HG02588 (cell line): Measurements from ENCODE around the gene RARG.
"Not testable (repeated sequence)": the region's sequence is repeated elsewhere in the genome, so short reads cannot be mapped to it uniquely, and the experiment has no call there.

Source experiments
- ATAC-seq: cut with Tn5 transposase; IDR thresholded peaks from one replicate; pipeline ENCODE4 v1.9.1; 2021; ENCODE audit warnings: mild to moderate bottlenecking, moderate library complexity; ENCODE audit not compliant: unreplicated experiment

Gene RARG

GRCh38 chr12:53193040-53193439 lies 39.0 kb downstream of the RARG start:
- no peak for ATAC-seq

GRCh38 chr12:53192531-53193021 lies 39.4 kb downstream of the RARG start:
- ATAC-seq: no peak

- no peak for ATAC-seq
These were observed 40.0 kb downstream of the RARG start for GRCh38 chr12:53191885-53192530.

GRCh38 chr12:53191096-53191884 lies 40.7 kb downstream of the RARG start:
- no peak for ATAC-seq

GRCh38 chr12:53190108-53190729 lies 41.8 kb downstream of the RARG start:
- ATAC-seq: no peak

GRCh38 chr12:53187145-53187899 lies 44.7 kb downstream of the RARG start:
- ATAC-seq: no peak

GRCh38 chr12:53186745-53187144 lies 45.3 kb downstream of the RARG start:
- ATAC-seq: no peak

- ATAC-seq: no peak
These were observed 46.3 kb downstream of the RARG start for GRCh38 chr12:53185582-53186153.

- no peak for ATAC-seq
These were observed 47.2 kb downstream of the RARG start for GRCh38 chr12:53184828-53185227.

- no peak for ATAC-seq
These were observed 49.1 kb downstream of the RARG start for GRCh38 chr12:53182903-53183302.

GRCh38 chr12:53181935-53182334 lies 50.1 kb downstream of the RARG start:
- no peak for ATAC-seq

GRCh38 chr12:53180931-53181645 lies 50.9 kb downstream of the RARG start:
- ATAC-seq: peak; percentile 47

GRCh38 chr12:53180220-53180930 lies 51.6 kb downstream of the RARG start, which contains the start of the genes CSAD and ZNF740:
Gene CSAD, minus strand, starts transcription at chr12:53180925. Its CDS starts 7,455 bp downstream, at chr12:53173470.
Gene ZNF740, plus strand, starts transcription at chr12:53180722. Its CDS starts 1,262 bp downstream, at chr12:53181984.
- peak; percentile 93 for ATAC-seq

- peak; percentile 7 for ATAC-seq
These were observed 52.3 kb downstream of the RARG start for GRCh38 chr12:53179687-53180219.

GRCh38 chr12:53178803-53179202 lies 53.2 kb downstream of the RARG start:
- ATAC-seq: not testable (repeated sequence)

GRCh38 chr12:53177447-53177846 lies 54.6 kb downstream of the RARG start:
- ATAC-seq: not testable (repeated sequence)

- ATAC-seq: no peak
These were observed 55.3 kb downstream of the RARG start for GRCh38 chr12:53176750-53177149.

GRCh38 chr12:53174881-53175491 lies 57.0 kb downstream of the RARG start:
- ATAC-seq: no peak
